Breast epithelium (tissue), 3 donors: ENCODE results near the gene NOP10.

Experiments used
- CTCF ChIP-seq, 3 donors: fragments of 450-650 bp; IDR thresholded peaks; one replicate each; pipeline ENCODE4 v1.5.1; 2016 to 2017; ENCODE audit warnings: antibody characterized with exemption in 3 of 3, mild to moderate bottlenecking in 3 of 3, moderate library complexity in 3 of 3
- POLR2A ChIP-seq: fragments of 450-650 bp; IDR thresholded peaks from one replicate; pipeline ENCODE4 v1.6.1; 2016; ENCODE audit warnings: antibody characterized with exemption, mild to moderate bottlenecking, moderate library complexity
- POLR2AphosphoS5 ChIP-seq, 3 donors: sonication (generic); formaldehyde crosslinking; IDR thresholded peaks; one replicate each; pipeline ENCODE4 v1.6.1; 2017; ENCODE audit warnings: antibody characterized with exemption in 3 of 3

- TF ChIP-seq CTCF (IDR thresholded peaks at IDR 0.05) (no peak), POLR2A (no peak), POLR2AphosphoS5 (IDR thresholded peaks at IDR 0.05) (no peak)
These were observed 6.8 kb upstream of the NOP10 start for GRCh38 chr15:34349769-34350168.
